ENCODE measurements around the gene CABYR. TPM values are rescaled to one million over a fixed set of nuclear protein-coding genes. Genes with fewer than 3 reads are reported as not detected.

Gene CABYR
- total and polyA plus RNA-seq, 2 donors (not counting 1 experiment from before 2014, with no cell fraction given): 1.7 to 4.4 TPM

GRCh38 chr18:24138409-24138788 is 463 bp upstream of the CABYR start:
- H3K4me1 ChIP-seq (ENCODE audit: control insufficient read depth in 2 of 2, insufficient read depth in 2 of 2, low read length in 2 of 2): peaks cover 10 to 19% of the 10 kb centered on the region in 2 donors
- peaks cover 0 to 3% of the 10 kb centered on the region in 2 experiments for H3K36me3 ChIP-seq (replicated peaks in 1 of 2; ENCODE audit: control extremely low read depth in 1 of 2, control insufficient read depth in 1 of 2, extremely low read depth in 1 of 2, insufficient read depth in 2 of 2, low read length in 1 of 2)
- Mint-ChIP-seq H3K27me3 (peaks cover 7% of the 10 kb centered on the region), H3K4me3 (peak overlapping the region; percentile 87), H3K27ac (peak overlapping the region; percentile 10), H3K9me3 (ENCODE audit: insufficient read depth) (no peaks in the 10 kb centered on the region), H3K4me1 (peaks cover 16% of the 10 kb centered on the region)
- H3K4me3 ChIP-seq (ENCODE audit: control extremely low read depth in 1 of 5, extremely low read depth in 1 of 5, insufficient read depth in 1 of 5, low read depth in 2 of 5, low read length in 4 of 5): peak overlapping the region; percentile 55 to 72 (median 66)
- no peaks in the 10 kb centered on the region for H4K20me1 ChIP-seq (ENCODE audit: control insufficient read depth, insufficient read depth, low read length, poor library complexity, severe bottlenecking)
- peak overlapping the region; percentile 70 for H3K9ac ChIP-seq (ENCODE audit: low read length)
- intact Hi-C loops (cut with micrococcal nuclease): no loop called here
- no peak for TF ChIP-seq EZH2 (IDR thresholded peaks at IDR 0.05; ENCODE audit: borderline replicate concordance, insufficient read depth, low read depth, low read length, poor library complexity, severe bottlenecking)
- TF ChIP-seq, protein P1, sequence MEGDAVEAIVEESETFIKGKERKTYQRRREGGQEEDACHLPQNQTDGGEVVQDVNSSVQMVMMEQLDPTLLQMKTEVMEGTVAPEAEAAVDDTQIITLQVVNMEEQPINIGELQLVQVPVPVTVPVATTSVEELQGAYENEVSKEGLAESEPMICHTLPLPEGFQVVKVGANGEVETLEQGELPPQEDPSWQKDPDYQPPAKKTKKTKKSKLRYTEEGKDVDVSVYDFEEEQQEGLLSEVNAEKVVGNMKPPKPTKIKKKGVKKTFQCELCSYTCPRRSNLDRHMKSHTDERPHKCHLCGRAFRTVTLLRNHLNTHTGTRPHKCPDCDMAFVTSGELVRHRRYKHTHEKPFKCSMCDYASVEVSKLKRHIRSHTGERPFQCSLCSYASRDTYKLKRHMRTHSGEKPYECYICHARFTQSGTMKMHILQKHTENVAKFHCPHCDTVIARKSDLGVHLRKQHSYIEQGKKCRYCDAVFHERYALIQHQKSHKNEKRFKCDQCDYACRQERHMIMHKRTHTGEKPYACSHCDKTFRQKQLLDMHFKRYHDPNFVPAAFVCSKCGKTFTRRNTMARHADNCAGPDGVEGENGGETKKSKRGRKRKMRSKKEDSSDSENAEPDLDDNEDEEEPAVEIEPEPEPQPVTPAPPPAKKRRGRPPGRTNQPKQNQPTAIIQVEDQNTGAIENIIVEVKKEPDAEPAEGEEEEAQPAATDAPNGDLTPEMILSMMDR (IDR thresholded peaks at IDR 0.05): no peak
- no peak for DNase-seq
- no peaks in the 10 kb centered on the region for H3K79me2 ChIP-seq (ENCODE audit: control insufficient read depth, insufficient read depth, low read length)
- peak overlapping the region; percentile 85 for H3K4me2 ChIP-seq (replicated peaks; ENCODE audit: low read depth, low read length, poor library complexity, severe bottlenecking)
- ChIA-PET POLR2A (no interaction called here), CTCF (interaction anchor here (0.6 to 2.5 kb wide), 3 partner anchors 19 to 390 kb away, joined by 3 to 15 read pairs (median 3); no protein-coding TSS in a partner anchor)
- H2AFZ ChIP-seq (ENCODE audit: insufficient read depth, low read depth, low read length, poor library complexity, severe bottlenecking): peak overlapping the region; percentile 77
- H3K9me3 ChIP-seq (ENCODE audit: control extremely low read depth in 1 of 3, control insufficient read depth in 2 of 3, insufficient read depth in 1 of 3, low read length in 2 of 3): peaks cover 0 to 13% (median 0%) of the 10 kb centered on the region in 3 donors
- ATAC-seq (ENCODE audit: low read depth): no peak
- 50% methylated on average over 2 of the region's 7 CpGs for WGBS (ENCODE audit: insufficient coverage)
- H3K27ac ChIP-seq (ENCODE audit: low read length in 2 of 2): peak overlapping the region; percentile 26 to 83
- H3K27me3 ChIP-seq (replicated peaks in 1 of 4; ENCODE audit: control extremely low read depth in 1 of 4, control insufficient read depth in 3 of 4, insufficient read depth in 4 of 4, low read length in 3 of 4): peaks cover 0 to 13% (median 0%) of the 10 kb centered on the region in 4 experiments

- Histone ChIP-seq H3K4me1 (ENCODE audit: control insufficient read depth in 2 of 2, insufficient read depth in 2 of 2, low read length in 2 of 2) (peaks cover 10 to 19% of the 10 kb centered on the region in 2 donors), H3K9ac (ENCODE audit: low read length) (no peak overlapping the region), H2AFZ (ENCODE audit: insufficient read depth, low read depth, low read length, poor library complexity, severe bottlenecking) (no peak overlapping the region), H3K4me2 (replicated peaks; ENCODE audit: low read depth, low read length, poor library complexity, severe bottlenecking) (no peak overlapping the region), H3K27me3 (replicated peaks in 1 of 4; ENCODE audit: control extremely low read depth in 1 of 4, control insufficient read depth in 3 of 4, insufficient read depth in 4 of 4, low read length in 3 of 4) (peaks cover 0 to 13% (median 0%) of the 10 kb centered on the region in 4 experiments), H3K27ac (ENCODE audit: low read length in 2 of 2) (no peak overlapping the region), H4K20me1 (ENCODE audit: control insufficient read depth, insufficient read depth, low read length, poor library complexity, severe bottlenecking) (no peaks in the 10 kb centered on the region), H3K36me3 (replicated peaks in 1 of 2; ENCODE audit: control extremely low read depth in 1 of 2, control insufficient read depth in 1 of 2, extremely low read depth in 1 of 2, insufficient read depth in 2 of 2, low read length in 1 of 2) (no peaks in the 10 kb centered on the region), H3K9me3 (ENCODE audit: control extremely low read depth in 1 of 3, control insufficient read depth in 2 of 3, insufficient read depth in 1 of 3, low read length in 2 of 3) (peaks cover 0 to 13% (median 0%) of the 10 kb centered on the region in 3 donors), H3K79me2 (ENCODE audit: control insufficient read depth, insufficient read depth, low read length) (no peaks in the 10 kb centered on the region), H3K4me3 (ENCODE audit: control extremely low read depth in 1 of 5, extremely low read depth in 1 of 5, insufficient read depth in 1 of 5, low read depth in 2 of 5, low read length in 4 of 5) (no peak overlapping the region)
- peaks cover 16% of the 10 kb centered on the region for H3K4me1 Mint-ChIP-seq
- ATAC-seq (ENCODE audit: low read depth): no peak
- intact Hi-C loops (cut with micrococcal nuclease): no loop called here
- CTCF ChIA-PET: interaction anchor here (0.9 kb wide), 1 partner anchor 21 kb away, joined by 3 read pairs; no protein-coding TSS in a partner anchor
- no peak overlapping the region for H3K27ac Mint-ChIP-seq
- 100% methylated on average over 2 of the region's 2 CpGs for WGBS (ENCODE audit: insufficient coverage)
- POLR2A ChIA-PET: interaction anchor here (0.6 kb wide), 1 partner anchor 93 kb away, joined by 5 read pairs; no protein-coding TSS in a partner anchor
- H3K27me3 Mint-ChIP-seq: peaks cover 7% of the 10 kb centered on the region
- no peaks in the 10 kb centered on the region for H3K9me3 Mint-ChIP-seq (ENCODE audit: insufficient read depth)
- no peak for DNase-seq
- peak overlapping the region; percentile 8 for H3K4me3 Mint-ChIP-seq
- no peak for TF ChIP-seq EZH2 (IDR thresholded peaks at IDR 0.05; ENCODE audit: borderline replicate concordance, insufficient read depth, low read depth, low read length, poor library complexity, severe bottlenecking)
These were observed 1.8 kb downstream of the CABYR start for GRCh38 chr18:24140697-24141096.
